HG02763 (cell line): ENCODE measurements around the gene GPR65.
A peak's percentile ranks its signal among the peaks of the same experiment; 100 is the strongest.
"Not testable (repeated sequence)": the region's sequence is repeated elsewhere in the genome, so short reads cannot be mapped to it uniquely, and the experiment has no call there.

Experiments
- ATAC-seq: cut with Tn5 transposase; IDR thresholded peaks from one replicate; pipeline ENCODE4 v1.9.1; 2021; ENCODE audit warnings: mild to moderate bottlenecking, moderate library complexity; ENCODE audit not compliant: unreplicated experiment

GPR65 gene

DNA sequence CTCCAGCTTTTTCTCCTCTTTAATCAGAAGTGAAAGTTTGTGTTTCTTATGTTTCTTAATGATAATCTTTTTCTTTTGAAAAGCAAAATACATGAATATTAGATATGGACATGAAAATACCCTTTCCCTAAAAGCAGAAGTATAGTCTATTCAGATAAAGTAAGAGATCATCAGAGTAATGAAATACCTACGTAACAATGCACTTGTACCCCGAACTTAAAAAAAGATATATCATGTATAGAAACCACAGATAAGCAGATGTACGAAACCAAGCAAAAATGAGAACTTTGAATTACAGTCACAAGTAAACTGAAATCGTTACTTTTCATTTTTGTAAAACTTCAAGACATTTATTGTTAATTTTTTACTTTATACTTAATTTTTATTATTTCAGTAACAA, 1.5 kb upstream of the GPR65 start:
- ATAC-seq: no peak

DNA sequence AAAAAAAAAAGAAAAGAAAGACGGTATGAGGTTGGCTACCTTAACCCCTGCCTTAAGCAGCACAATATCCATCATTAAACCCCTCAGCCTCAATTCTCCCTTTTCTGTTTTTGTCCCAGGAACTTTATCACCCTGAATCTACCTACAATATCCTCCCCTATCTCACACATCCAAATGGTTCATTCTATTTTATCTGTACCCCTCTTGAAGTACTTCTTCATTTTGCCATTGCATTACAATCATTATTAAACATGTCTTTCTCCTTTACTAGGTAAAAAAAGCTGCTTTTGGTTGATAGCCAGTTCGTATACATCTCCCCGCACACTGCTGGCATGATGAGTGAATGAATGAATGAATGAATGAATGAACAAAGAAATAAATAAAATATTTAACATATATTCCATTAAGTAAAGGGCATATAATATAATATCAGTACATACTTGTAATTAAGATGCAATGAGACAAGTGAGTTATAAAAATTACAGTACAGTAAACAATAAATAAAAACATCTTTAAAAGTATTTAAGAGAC, 364 bp upstream of the GPR65 start:
- no peak for ATAC-seq

DNA sequence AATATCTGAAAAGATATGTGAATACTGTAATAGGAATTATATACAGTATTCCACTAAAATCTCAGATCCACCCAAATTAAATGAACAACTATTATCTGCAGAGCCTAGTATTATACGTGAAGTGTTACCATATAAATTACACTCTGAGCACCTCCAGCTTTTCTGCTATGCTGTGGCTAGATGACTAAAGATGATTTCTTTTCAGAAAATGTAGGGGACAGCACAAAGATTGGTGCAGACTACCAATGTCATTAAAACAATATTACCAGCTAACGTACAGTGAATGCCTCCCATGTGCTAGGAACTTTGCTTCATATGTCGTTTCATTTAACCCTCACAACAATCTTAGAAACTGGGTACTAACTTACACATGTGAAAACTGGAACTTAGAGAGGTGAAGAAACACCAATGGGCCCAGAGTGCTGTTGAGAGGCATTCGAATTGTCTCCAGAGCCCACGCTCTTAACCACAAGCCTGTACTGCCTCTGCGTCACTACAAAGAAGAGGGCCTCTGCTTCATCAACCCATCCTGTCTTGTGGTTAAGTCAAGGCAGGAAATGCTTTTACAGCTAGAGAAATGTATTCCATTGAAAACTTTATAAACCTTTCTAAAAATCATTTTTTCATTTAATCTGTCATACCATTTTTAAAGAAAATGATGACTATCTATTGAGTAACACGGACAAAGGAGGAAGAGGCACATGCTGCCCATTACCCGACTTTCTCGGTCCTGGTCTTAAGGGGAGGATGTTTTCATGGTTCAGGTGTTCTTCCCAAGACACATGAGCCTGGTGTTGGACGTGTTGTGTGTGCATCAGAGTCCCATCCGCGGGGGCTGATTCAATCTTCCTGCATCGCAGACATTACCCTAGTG, 1.3 kb downstream of the GPR65 start:
- peak; percentile 95 for ATAC-seq

DNA sequence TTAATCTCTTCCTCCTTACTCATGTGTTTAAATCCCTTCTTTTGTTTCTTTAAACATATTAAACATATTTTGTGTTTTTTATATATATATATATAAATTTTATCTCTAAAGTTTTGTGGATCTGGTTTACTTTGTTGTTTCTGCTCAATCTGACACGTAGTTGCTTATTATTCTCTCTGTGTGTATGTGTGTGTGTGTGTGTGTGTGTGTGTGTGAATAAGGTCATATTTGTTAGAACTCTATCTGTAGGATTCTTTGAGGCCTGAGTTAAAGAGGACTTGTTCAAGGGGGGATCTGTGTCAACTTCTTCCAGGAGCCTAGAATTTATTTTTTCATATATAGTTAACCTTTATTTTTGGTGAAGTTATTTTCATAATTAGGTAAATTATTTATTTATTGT, 2.7 kb downstream of the GPR65 start:
- ATAC-seq: no peak

DNA sequence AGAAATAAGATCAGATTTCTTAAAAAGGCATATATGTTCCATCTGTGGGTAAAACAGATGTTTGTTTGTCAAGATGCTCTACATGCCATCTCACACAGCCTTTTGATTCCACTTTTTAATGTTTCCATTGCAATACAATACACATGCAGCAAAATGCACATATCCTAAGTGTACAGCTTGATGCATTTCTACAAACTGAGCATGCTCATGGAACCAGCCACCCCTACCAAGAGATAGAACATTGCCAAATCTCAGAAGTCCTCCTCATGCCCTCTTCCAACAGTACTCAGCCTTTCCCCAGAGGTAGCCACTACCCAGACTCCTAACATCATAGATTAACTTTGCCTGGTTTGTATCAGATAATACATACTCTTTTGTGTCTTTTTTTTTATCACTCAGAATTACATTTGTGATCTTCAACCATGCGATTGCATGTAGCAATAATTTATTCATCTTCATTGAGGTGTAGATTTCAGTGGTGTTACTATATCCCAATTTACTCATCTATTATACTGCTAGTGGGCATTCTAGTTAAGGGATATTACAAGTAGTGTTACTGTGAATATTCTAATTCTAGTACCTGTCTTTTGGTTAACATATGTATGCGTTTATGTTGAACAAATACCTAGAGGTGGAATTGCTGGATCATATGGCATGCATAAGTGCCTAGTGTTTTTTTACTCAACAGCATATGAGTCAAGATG, 3.3 kb downstream of the GPR65 start:
- ATAC-seq: no peak

DNA sequence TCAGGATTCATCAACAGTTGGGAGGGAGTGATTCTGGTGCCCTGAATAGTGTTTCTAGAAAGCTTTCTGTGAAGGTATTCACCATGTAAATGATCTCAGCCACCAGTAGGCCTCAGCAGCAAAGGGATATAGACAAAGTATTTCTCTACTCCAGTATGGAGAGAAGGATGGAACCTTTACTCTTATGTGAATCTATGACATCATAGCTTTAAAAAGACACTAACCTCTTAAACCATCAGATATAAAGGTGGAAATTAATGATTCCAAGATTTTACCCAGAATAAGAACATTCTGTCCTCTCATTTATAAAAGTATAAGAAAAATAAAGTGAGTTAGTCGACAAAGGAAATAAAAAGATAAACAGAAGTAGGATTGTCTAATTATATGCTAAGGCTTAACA, 4.6 kb downstream of the GPR65 start:
- ATAC-seq: no peak

DNA sequence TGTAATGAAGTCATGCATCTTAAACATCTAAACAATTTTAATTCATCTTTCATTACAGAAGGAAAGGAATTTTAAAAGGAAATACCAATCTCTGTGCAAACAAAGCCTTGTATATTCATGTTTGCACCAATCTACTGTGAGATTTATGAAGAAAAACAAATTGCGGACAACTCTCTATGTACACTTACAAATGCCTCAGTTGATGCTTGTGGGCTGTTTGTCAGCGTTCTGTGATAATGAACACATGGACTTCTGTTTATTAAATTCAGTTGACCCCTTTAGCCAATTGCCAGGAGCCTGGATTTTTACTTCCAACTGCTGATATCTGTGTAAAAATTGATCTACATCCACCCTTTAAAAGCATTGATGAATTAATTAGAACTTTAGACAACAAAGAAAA, 5.4 kb downstream of the GPR65 start:
- no peak for ATAC-seq

DNA sequence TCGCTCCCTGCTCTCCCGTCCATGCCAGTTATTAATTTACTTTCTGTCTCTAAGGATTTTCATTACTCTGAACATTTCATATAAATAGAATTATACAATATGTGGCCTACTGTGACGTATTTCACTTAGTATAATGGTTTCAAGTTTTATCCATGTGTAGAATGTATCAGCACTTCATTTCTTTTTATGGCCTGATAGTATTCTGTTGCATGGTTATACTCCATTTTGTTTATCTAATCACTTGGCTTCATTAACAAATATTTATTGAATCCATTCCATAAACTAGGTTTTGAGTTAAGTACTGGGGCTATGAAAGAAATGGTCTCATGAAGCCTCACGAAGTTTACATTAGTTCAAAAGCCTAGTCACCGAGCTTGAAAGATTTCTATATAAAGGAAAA, 7.6 kb downstream of the GPR65 start:
- no peak for ATAC-seq

DNA sequence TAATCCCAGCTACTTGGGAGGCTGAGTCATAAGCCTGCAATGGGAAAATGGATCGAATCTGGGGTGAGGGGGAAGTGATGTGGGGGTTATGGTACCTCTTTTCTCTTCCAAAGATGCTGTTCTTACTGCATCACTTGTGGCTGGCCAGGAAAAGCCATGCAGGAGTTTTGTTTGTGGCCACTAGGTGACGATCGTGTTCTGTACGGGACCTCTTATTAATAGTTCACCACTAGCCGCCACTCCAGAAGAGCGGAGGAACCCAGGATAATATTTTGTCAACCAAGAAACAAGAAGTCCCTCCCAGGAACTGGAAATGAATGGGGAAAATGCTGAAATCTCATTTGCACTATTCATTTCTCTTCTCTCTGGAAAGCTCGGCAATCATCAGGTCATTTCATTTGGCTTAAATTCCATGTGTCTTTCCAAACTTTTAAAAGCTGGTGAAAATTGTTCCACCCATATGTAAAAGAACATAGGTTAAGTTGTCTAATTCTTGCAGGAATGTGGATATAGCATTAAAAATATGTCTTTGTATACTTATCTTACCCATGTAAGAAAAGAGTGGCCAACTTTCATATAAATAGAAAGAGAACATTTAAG, 8.9 kb downstream of the GPR65 start:
- ATAC-seq: peak; percentile 86

DNA sequence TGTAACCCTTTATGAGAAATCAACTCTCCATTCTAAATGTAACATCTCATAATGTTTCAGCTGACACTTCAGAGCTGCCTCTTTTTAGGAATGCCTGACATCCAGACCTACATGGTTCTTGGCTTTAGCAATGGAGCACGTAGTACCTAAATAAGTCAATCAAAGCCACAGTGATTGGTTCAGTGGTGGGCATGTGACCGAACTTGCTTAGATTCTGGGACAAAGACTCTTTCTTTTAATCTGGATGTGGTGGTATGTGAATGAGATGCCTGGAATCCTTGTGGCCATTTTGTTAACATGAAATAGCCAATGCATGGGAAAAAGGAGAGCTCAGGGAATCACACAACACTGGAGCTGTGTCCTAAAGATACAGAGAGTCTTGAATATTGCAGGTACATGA, 11.8 kb downstream of the GPR65 start:
- ATAC-seq: no peak

DNA sequence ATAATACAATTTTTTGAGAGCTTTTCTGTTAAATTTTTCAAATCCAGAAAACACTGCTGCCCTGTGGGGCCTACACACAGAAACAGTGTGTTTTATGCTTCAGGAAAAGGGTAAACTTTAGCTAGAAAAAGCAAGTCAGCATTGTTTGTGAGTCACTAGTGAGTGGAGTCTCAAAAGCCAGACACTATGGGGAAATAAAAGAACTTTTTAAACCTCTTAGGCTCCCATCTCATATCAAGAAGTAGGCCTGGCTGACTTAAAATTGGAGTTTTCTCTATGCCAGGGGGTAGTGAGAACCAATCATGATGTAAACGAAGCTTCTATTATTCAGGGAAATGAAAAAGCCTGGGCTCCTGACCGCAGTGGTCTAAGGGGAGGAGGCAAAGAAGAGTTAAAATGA, 12.6 kb downstream of the GPR65 start:
- no peak for ATAC-seq

DNA sequence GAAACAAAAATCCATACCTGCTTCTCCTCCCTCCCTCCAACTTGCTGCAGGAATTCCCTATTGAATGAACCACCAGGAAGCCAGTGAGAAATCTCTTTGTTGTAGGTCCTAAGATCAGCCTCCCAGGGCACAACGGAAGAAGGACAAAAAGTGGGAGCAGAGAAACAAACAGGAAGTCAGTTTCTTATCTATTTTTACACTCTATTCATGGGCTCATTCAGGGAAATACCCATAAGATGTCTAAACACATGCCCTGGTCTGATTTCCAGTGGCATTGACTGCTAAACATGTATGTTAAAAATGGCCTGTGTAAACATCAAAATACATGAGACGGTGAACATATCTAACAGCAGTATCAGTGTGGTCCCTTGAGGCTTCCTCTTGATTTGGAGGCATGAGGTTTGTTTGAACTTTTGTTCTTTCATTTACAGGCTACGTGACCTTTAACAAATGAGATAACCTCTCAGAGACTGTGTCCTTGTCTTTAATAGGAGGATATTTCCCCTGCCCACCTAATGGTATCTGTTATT, 18.8 kb downstream of the GPR65 start:
- no peak for ATAC-seq

DNA sequence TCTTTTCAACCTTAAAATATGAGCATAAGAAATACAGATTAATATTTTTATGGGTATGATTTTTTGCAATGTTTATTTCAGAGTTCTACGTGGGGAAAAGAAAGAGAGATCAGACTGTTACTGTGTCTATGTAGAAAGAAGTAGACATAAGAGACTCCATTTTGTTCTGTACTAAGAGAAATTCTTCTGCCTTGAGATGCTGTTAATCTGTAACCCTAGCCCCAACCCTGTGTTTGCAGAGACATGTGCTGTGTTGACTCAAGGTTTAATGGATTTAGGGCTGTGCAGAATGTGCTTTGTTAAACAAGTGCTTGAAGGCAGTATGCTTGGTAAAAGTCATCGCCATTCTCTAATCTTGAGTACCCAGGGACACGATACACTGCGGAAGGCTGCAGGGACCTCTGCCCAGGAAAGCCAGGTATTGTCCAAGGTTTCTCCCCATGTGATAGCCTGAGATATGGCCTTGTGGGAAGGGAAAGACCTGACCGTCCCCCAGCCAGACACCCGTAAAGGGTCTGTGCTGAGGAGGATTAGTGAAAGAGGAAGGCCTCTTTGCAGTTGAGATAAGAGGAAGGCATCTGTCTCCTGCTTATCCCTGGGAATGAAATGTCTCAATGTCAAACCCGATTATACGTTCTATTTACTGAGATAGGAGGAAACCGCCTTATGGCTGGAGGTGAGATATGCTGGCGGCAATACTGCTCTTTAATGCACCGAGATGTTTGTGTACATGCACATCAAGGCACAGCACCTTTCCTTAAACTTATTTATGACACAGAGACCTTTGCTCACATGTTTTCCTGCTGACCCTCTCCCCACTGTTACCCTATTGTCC, 19.5 kb downstream of the GPR65 start:
- not testable (repeated sequence) for ATAC-seq

DNA sequence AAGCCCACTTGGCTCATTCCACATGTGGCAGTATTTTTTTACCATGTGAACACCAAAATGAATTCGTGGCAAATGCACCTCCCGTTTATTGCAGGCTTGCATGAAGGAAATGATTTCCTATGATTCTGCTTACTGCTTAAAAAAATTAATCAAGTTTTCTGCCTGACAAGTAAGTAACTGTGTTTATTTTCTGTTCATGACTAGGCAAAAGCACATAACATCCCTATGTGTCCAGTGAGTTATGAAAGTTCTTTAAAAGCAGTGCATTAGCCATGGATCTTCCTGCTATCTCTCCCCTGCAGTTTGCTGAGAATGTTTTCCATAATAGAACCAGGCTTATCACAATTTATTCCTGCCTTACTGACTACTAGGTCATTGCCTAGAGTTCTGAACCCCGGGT, 20.4 kb downstream of the GPR65 start:
- ATAC-seq: no peak

DNA sequence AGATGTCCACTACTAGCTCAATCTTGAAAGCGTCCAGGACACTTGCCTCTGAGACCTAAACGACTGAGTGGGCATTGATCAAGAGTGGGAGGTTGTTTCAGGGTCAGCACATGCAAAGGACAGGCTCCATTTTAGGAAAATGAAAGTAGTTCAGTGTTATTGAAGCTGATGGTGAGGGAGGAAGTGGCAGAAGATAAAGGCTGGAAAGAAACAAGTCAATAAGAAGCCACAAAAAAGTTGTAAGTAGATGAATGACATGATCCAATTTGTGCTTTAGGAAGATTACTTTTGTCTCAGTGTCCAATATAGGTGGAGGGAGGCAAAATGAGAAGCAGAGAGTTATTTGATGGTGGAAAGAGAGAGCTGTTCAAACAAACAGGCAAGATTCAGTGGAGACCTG, 22.0 kb downstream of the GPR65 start:
- peak; percentile 43 for ATAC-seq

DNA sequence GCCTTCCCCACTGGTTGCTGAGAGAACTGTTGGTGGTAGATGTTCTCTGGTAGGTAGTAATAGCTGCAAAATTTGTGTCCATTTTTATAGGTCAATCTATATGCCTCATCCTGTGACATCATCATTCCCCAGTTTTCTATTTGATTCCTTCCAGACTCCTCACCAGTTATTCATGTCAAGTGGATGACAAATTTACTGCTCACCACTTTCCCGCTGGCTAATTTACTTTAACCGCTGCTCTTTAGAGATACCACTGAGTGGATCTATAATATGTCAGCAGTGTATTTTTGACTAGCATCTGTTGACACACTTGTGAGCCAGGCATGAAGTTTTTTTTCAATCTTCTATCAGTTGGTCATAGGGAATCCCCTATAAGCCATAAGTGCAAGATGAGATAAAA, 24.6 kb downstream of the GPR65 start:
- ATAC-seq: no peak

DNA sequence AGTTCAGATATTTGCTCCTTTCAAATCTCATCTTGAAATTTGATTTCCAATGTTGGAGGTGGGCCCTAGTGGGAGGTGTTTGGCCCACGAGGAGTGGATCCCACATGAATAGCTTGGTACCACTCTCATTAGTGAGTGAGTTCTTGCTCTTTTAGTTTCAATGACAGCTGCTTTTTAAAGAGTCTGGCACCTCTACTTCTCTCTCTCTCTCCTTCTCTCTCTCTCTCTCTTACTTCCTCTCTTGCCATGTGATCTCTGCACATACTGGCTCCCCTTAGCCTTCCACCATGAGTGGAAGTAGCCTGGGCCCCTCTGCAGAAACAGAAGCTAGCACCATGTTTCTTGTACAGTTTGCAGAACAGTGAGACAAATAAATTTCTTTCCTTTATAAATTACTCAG, 25.1 kb downstream of the GPR65 start:
- ATAC-seq: no peak

DNA sequence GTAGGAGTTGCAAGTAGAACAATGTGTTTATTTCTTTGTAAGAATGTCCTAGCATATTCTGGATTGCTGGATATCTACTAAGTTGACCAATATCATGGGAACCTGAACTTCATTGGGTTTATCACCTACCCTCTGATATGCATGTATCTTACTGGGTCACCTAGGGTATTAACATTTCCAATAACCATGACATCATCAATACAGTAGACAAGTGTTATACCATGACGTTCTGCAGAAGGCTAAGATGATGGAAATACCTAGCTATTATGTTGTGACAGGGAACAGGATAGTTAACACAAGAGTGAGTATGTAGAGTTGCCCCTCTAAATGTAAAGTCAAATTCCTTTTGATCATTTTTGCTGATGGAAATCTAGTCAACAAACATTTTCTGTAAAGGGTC, 26.0 kb downstream of the GPR65 start:
- no peak for ATAC-seq

DNA sequence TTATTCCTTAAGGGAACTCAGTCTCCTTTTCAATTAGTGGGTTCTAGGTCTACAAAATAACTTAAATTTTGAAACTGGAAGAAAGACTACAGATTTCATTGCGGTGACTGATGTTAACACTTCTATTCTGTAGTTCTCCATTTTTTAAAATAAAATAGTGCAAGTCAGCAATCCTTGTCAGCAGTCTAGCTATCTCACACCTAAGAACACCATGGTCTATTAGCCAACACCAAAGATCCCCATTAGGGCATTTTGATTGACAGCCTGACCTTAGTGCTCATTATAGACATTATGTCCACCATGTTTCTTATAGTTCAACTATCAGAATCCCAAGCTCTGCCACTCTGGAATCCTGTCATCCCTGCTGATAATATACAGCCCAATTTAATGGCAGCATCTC, 27.4 kb downstream of the GPR65 start:
- ATAC-seq: no peak

DNA sequence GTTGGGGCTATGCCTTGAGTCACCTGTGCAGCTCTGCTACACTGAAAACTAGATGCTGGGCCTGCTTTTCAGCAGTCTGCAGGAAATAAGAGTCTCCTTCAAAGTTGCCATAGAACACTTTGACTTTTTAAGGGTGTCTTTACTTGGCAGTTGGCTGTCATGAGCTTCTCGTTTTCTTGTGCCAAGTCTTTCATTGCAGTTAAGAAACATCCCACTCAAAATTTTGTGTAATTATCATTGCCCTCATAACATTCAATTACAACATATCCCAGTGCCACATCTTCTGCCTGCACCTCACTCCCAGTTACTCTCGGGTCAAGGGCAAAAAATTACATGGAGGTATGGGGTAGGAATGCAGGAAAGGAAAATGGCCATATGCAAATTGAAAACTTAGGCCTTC, 29.1 kb downstream of the GPR65 start:
- no peak for ATAC-seq

DNA sequence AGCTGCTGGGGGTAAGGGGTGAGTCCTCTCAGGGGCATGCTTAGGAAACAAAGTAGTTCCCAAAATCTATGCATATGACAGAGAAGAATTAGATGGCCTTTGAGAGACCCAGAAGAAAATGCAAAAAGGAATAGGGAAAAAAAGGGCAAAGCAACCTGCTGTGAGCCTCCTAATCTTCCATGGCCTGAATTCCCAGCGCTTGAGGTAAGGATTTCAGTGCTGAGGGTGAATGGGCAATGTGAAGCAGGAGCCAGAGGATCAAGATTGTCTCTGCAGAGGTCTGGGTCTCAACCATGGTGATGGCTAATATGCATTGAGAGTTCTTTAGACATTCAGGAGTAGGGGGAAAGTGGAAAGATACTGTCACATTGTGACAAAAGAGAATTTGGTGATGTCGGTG, 31.5 kb downstream of the GPR65 start:
- no peak for ATAC-seq
